ENCODE data around the gene RTN4RL1. TPM values are rescaled to one million over a fixed set of nuclear protein-coding genes. Genes with fewer than 3 reads are reported as not detected.

The RTN4RL1 gene
- total and polyA plus RNA-seq, 2 of the 13 experiments (the other 11 are each of a cell fraction or from before 2014, with no cell fraction given), result 0.01 TPM; not detected in 1

- TF ChIP-seq MNT (IDR thresholded peaks at IDR 0.05) (peak; percentile 49; the same call in 1 of the 2 replicates), TRIM24 (CRISPR knock-in tag; IDR thresholded peaks at IDR 0.05) (no peak), GABPB1 (CRISPR knock-in tag; IDR thresholded peaks at IDR 0.05) (peak; percentile 34; the same call in 1 of the 2 replicates), HOXA7 (CRISPR knock-in tag; IDR thresholded peaks at IDR 0.05) (0 out of 2 replicates have a peak, but pooled peaks have one; percentile 58), SOX5 (CRISPR knock-in tag; IDR thresholded peaks at IDR 0.05; ENCODE audit: borderline replicate concordance) (peak; percentile 22; the same call in 1 of the 2 replicates), BORCS8-MEF2B (CRISPR knock-in tag; IDR thresholded peaks at IDR 0.05) (0 out of 2 replicates have a peak, but pooled peaks have one; percentile 51), ZFY (CRISPR knock-in tag; IDR thresholded peaks at IDR 0.05) (peak; percentile 49; the same call in 1 of the 2 replicates), SOX6 (IDR thresholded peaks at IDR 0.05) (no peak), SOX6 (CRISPR knock-in tag; IDR thresholded peaks at IDR 0.05) (peak; percentile 39; the same call in 1 of the 2 replicates), ZBTB8A (CRISPR knock-in tag; IDR thresholded peaks at IDR 0.05; ENCODE audit: borderline replicate concordance, low read depth) (no peak), CHCHD3 (CRISPR knock-in tag; IDR thresholded peaks at IDR 0.05) (0 out of 2 replicates have a peak, but pooled peaks have one; percentile 28), TFDP2 (CRISPR knock-in tag; IDR thresholded peaks at IDR 0.05) (peak; percentile 69), SP5 (CRISPR knock-in tag; IDR thresholded peaks at IDR 0.05; ENCODE audit: borderline replicate concordance, low read depth) (peak; percentile 77), NR2F6 (IDR thresholded peaks at IDR 0.05) (no peak), NR2F6 (CRISPR knock-in tag; IDR thresholded peaks at IDR 0.05) (peak; percentile 51; the same call in 1 of the 2 replicates), NONO (IDR thresholded peaks at IDR 0.05) (no peak), NONO (CRISPR knock-in tag; conservative IDR thresholded peaks at IDR 0.05) (peak; percentile 30; the same call in 1 of the 2 replicates), NRL (CRISPR knock-in tag; IDR thresholded peaks at IDR 0.05; ENCODE audit: borderline replicate concordance) (no peak; the same call in 1 of the 2 replicates), JUNB (CRISPR knock-in tag; IDR thresholded peaks at IDR 0.05; ENCODE audit: borderline replicate concordance) (peak; percentile 61), ARNT2 (CRISPR knock-in tag; IDR thresholded peaks at IDR 0.05; ENCODE audit: low read depth) (peak; percentile 40; the same call in 1 of the 2 replicates), HDAC2 (CRISPR knock-in tag; IDR thresholded peaks at IDR 0.05) (peak; percentile 33; the same call in 1 of the 2 replicates), ARID4A (CRISPR knock-in tag; IDR thresholded peaks at IDR 0.05; ENCODE audit: borderline replicate concordance) (peak; percentile 39; the same call in 1 of the 2 replicates)
Observed at GRCh38 chr17:1946021-1946932, 78.9 kb downstream of the RTN4RL1 start (continued).

Data from HepG2 (cell line).